A673 (cell line): ENCODE results near the gene TFDP1.

ENCODE experiments used
- EZH2 ChIP-seq: fragments of 200-600 bp; sonication (generic); IDR thresholded peaks from 2 replicates; pipeline ENCODE4 v1.6.1; 2017; ENCODE audit warnings: borderline replicate concordance, low read depth, mild to moderate bottlenecking, mixed read lengths, antibody characterized with exemption, low read length; ENCODE audit not compliant: poor library complexity, severe bottlenecking
- TF ChIP-seq, protein P1 (sequence below): fragments of 300-800, 200-600 bp; sonication (generic); conservative IDR thresholded peaks from 2 replicates; pipeline ENCODE4 v1.5.1; 2017; ENCODE audit warnings: low read depth, mild to moderate bottlenecking, antibody characterized with exemption, low read length, moderate library complexity, mixed read lengths

DNA sequence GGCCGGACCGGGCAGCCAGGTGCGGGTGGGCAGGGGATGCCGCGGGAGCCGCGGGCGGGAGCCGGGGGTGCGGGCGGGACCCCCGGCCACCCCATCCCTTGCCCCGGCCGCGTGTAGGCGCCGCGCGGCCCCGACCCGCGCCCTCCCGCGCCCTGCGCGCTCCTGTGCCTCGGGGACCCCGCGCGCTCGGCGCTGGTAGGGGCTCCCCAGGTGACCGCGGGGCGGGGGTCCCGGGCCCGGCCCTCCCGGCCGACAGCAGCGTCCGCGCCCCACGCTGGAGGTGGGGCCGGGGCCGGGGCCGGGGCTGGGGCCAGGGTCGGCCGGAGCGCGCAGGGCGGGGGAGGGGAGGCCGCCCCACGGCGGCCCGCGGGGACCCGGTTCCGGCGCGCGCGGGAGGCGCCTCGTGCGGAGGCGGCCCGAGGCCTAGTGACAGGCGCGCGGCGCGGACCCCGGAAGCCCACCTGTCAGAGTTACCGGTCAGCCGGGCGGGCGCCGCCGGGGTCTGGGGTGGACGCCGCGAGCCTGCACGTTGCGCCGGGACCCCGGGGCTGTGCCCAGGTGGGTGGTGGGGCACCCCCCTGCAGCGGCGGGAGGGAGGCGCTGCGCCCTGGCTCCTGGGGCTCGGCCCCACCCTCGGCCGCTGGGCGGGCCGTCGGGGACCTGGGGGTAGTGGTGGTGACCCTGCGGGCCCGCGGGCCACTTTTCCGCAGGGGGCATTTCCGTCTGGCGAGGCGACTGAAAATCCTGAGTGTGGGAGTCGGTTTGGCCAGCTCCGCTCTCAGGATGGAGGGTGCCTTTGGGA is 518 bp downstream of the TFDP1 start:
- TF ChIP-seq, protein P1, sequence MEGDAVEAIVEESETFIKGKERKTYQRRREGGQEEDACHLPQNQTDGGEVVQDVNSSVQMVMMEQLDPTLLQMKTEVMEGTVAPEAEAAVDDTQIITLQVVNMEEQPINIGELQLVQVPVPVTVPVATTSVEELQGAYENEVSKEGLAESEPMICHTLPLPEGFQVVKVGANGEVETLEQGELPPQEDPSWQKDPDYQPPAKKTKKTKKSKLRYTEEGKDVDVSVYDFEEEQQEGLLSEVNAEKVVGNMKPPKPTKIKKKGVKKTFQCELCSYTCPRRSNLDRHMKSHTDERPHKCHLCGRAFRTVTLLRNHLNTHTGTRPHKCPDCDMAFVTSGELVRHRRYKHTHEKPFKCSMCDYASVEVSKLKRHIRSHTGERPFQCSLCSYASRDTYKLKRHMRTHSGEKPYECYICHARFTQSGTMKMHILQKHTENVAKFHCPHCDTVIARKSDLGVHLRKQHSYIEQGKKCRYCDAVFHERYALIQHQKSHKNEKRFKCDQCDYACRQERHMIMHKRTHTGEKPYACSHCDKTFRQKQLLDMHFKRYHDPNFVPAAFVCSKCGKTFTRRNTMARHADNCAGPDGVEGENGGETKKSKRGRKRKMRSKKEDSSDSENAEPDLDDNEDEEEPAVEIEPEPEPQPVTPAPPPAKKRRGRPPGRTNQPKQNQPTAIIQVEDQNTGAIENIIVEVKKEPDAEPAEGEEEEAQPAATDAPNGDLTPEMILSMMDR: no peak
- no peak for TF ChIP-seq EZH2
